CD14-positive monocyte (primary cell): ENCODE results near the gene SPATA2L. TPM values are rescaled to one million over a fixed set of nuclear protein-coding genes. Genes with fewer than 3 reads are reported as not detected.

Source experiments
- DNase-seq, 3 donors: peaks; one replicate each; pipeline ENCODE4 v3.0.0-alpha.2; 2011 to 2022
- H2AFZ ChIP-seq: 2 replicates; pipeline ENCODE4 v1.6.0; 2012; ENCODE audit warnings: mild to moderate bottlenecking, low read depth, low read length, inconsistent platforms; ENCODE audit not compliant: insufficient read depth, poor library complexity, severe bottlenecking
- H3K27ac ChIP-seq, 2 donors: 1 replicate in 1 of 2; 2 replicates in 1 of 2; pipeline ENCODE4 v1.5.1; 2012 to 2013; ENCODE audit warnings: low read length in 2 of 2, control low read depth in 1 of 2, inconsistent platforms in 1 of 2, low read depth in 1 of 2, mild to moderate bottlenecking in 1 of 2
- H3K27me3 ChIP-seq, 2 donors: one replicate each; pipeline versions ENCODE4 v1.6.0 to v1.6.1; 2011 to 2013; ENCODE audit warnings: low read length in 2 of 2; ENCODE audit not compliant: control insufficient read depth in 2 of 2, insufficient read depth in 2 of 2
- H3K36me3 ChIP-seq, 2 donors: replicated peaks in 1 of 2; 1 replicate in 1 of 2; 2 replicates in 1 of 2; pipeline versions ENCODE4 v1.5.1 to v1.6.1; 2012 to 2013; ENCODE audit warnings: low read length in 2 of 2, control low read depth in 1 of 2, inconsistent platforms in 1 of 2, mild to moderate bottlenecking in 1 of 2; ENCODE audit not compliant: insufficient read depth in 2 of 2, control insufficient read depth in 1 of 2
- H3K4me1 ChIP-seq, 2 donors: 1 replicate in 1 of 2; 2 replicates in 1 of 2; pipeline versions ENCODE4 v1.5.1 to v1.6.1; 2012 to 2013; ENCODE audit warnings: low read length in 2 of 2, control low read depth in 1 of 2, inconsistent platforms in 1 of 2, mild to moderate bottlenecking in 1 of 2, moderate library complexity in 1 of 2; ENCODE audit not compliant: insufficient read depth in 2 of 2, control insufficient read depth in 1 of 2
- H3K4me2 ChIP-seq: replicated peaks from 2 replicates; pipeline ENCODE3; 2012; ENCODE audit warnings: low read length, moderate library complexity, mild to moderate bottlenecking; ENCODE audit not compliant: poor library complexity, severe bottlenecking; ENCODE audit errors: extremely low read depth
- H3K4me3 ChIP-seq, 3 experiments: fragments of 200-600 bp in 1 of 3; sonication (generic) in 1 of 3; replicated peaks in 1 of 3; 1 replicate in 2 of 3; 2 replicates in 1 of 3; pipeline ENCODE4 v1.5.1; 2011 to 2013; ENCODE audit warnings: low read length in 3 of 3, mild to moderate bottlenecking in 3 of 3, control low read depth in 2 of 3, low read depth in 2 of 3, inconsistent platforms in 1 of 3, moderate library complexity in 1 of 3
- H3K79me2 ChIP-seq: 2 replicates; pipeline ENCODE4 v1.6.0; 2012; ENCODE audit warnings: mild to moderate bottlenecking, control low read depth, inconsistent platforms, low read length, moderate library complexity; ENCODE audit not compliant: insufficient read depth
- H3K9ac ChIP-seq: 2 replicates; pipeline ENCODE4 v1.6.0; 2017; ENCODE audit warnings: low read length, mild to moderate bottlenecking; ENCODE audit not compliant: insufficient read depth, poor library complexity, severe bottlenecking
- H3K9me3 ChIP-seq, 2 donors: replicated peaks in 1 of 2; 1 replicate in 1 of 2; 2 replicates in 1 of 2; pipeline versions ENCODE4 v1.5.1 to v1.6.1; 2012 to 2013; ENCODE audit warnings: low read length in 2 of 2, control low read depth in 1 of 2; ENCODE audit not compliant: control insufficient read depth in 1 of 2, insufficient read depth in 1 of 2
- H4K20me1 ChIP-seq: 2 replicates; pipeline ENCODE4 v1.6.0; 2012; ENCODE audit warnings: mild to moderate bottlenecking, low read length, control low read depth, moderate library complexity; ENCODE audit not compliant: insufficient read depth
- H3K27ac Mint-ChIP-seq, 7 donors: one replicate each; pipeline ENCODE4 v1.8.0; 2020; ENCODE audit warnings: mild to moderate bottlenecking in 7 of 7, mixed read lengths in 7 of 7, moderate library complexity in 6 of 7, inconsistent platforms in 2 of 7
- H3K27me3 Mint-ChIP-seq, 3 donors: one replicate each; pipeline ENCODE4 v1.8.0; 2021 to 2022; ENCODE audit warnings: low read depth in 3 of 3, mild to moderate bottlenecking in 3 of 3, mixed read lengths in 3 of 3, moderate library complexity in 3 of 3, inconsistent platforms in 1 of 3
- H3K36me3 Mint-ChIP-seq, 2 donors: one replicate each; pipeline ENCODE4 v1.8.0; 2020; ENCODE audit warnings: mixed read lengths in 2 of 2, inconsistent platforms in 1 of 2, mild to moderate bottlenecking in 1 of 2
- H3K4me1 Mint-ChIP-seq: one replicate; pipeline ENCODE4 v1.8.0; 2020; ENCODE audit warnings: mild to moderate bottlenecking, mixed read lengths
- H3K4me3 Mint-ChIP-seq, 2 donors: one replicate each; pipeline ENCODE4 v1.8.0; 2020; ENCODE audit warnings: mild to moderate bottlenecking in 2 of 2, mixed read lengths in 2 of 2, moderate library complexity in 1 of 2
- H3K9me3 Mint-ChIP-seq, 7 donors: one replicate each; pipeline ENCODE4 v1.8.0; 2020 to 2022; ENCODE audit warnings: mixed read lengths in 7 of 7, mild to moderate bottlenecking in 6 of 7, moderate library complexity in 6 of 7, inconsistent platforms in 2 of 7
- WGBS: methylation state at CpG from one replicate; pipeline ENCODE4 v1.1.5; 2013; ENCODE audit warnings: missing lambda C conversion rate; ENCODE audit not compliant: insufficient coverage; 5-methylcytosine and 5-hydroxymethylcytosine counted together
- intact Hi-C, 2 donors: fragments of 100-400 bp; cut with micrococcal nuclease; formaldehyde crosslinking; loops; one replicate each; pipeline versions ENCODE4 v1.15.0 to v1.15.1; 2023
- polyA plus RNA-seq, 3 donors: library from polyadenylated mRNA; depleted of rRNA in 1 of 3; unstranded in 2 of 3; stranded (reverse) in 1 of 3; fragments of 300-500 nt in 2 of 3; fragments of >200 nt in 1 of 3; fragmentation: Illumina TruSeq in 2 of 3; gene quantifications; 1 replicate in 2 of 3; 2 replicates in 1 of 3; pipeline ENCODE4 v1.2.3, GENCODE V29; 2012 to 2021
- TF ChIP-seq, protein P1 (sequence below): fragments of 200-600 bp; IDR thresholded peaks from one replicate; pipeline ENCODE4 v1.8.0; 2022; ENCODE audit warnings: antibody characterized with exemption, mild to moderate bottlenecking

Gene SPATA2L
- polyA plus RNA-seq, 3 donors: 10.0 to 17.6 (median 15.1) TPM

DNA sequence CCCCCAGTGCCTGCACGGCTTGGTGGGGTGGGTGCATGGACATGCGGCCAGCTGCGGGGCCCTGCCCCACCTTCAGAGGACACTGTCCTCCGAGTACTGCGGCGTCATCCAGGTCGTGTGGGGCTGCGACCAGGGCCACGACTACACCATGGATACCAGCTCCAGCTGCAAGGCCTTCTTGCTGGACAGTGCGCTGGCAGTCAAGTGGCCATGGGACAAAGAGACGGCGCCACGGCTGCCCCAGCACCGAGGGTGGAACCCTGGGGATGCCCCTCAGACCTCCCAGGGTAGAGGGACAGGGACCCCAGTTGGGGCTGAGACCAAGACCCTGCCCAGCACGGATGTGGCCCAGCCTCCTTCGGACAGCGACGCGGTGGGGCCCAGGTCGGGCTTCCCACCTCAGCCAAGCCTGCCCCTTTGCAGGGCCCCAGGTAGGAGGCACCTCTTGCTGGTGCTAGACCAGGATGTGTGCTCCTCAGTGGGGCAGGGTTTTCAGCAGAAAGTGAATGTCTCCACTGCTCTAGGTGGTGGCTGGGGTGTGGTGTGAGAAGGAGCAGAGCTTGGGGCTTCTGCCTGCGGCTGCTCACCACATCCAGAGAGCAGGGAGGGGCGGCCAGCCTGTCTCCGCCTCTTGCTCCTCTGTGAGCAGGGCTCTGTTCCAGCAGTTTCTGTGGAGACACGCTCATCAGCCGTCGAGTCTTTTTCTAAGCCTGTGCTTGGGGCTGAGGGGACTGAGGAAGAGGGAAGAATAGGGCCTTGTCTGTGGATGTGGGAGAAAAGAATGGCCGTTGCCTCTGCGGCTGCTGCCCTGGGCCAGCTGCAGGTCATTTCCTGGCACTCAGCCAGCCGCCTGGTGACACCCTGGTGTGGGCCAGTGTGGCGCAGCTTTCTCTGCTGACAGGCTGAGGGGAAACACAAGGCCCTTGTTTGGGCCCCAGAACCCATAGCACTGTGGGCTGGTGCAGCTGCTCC, 22.1 kb upstream of the SPATA2L start:
- H3K36me3 ChIP-seq: peaks cover 31 to 53% of the 10 kb centered on the region in 2 donors
- no peak overlapping the region for H2AFZ ChIP-seq
- H3K4me2 ChIP-seq: peak overlapping the region; percentile 99
- Mint-ChIP-seq H3K27ac (peak overlapping the region; percentile 86 to 96 (median 92)), H3K27me3 (no peaks in the 10 kb centered on the region), H3K4me1 (peaks cover 41% of the 10 kb centered on the region), H3K36me3 (peaks cover 24 to 52% of the 10 kb centered on the region in 2 donors), H3K4me3 (peak overlapping the region; percentile 91 to 94), H3K9me3 (no peaks in the 10 kb centered on the region)
- no peak for DNase-seq
- peaks cover 68% of the 10 kb centered on the region for H4K20me1 ChIP-seq
- peaks cover 36 to 43% of the 10 kb centered on the region in 2 donors for H3K4me1 ChIP-seq
- peak overlapping the region in 2 of 3 experiments; percentile 64 to 97 for H3K4me3 ChIP-seq
- H3K9ac ChIP-seq: peak overlapping the region; percentile 92
- no peaks in the 10 kb centered on the region for H3K27me3 ChIP-seq
- H3K27ac ChIP-seq: peak overlapping the region; percentile 56 to 92
- H3K9me3 ChIP-seq: no peaks in the 10 kb centered on the region
- H3K79me2 ChIP-seq: peaks cover 74% of the 10 kb centered on the region
- 89% methylated on average over 25 of the region's 30 CpGs for WGBS
- intact Hi-C loops: loop anchor here (5.0 kb wide), 2 partner anchors 39 to 161 kb away; partner anchors contain the start of gene RPL13 (in 1 of the 2)
- TF ChIP-seq, protein P1, sequence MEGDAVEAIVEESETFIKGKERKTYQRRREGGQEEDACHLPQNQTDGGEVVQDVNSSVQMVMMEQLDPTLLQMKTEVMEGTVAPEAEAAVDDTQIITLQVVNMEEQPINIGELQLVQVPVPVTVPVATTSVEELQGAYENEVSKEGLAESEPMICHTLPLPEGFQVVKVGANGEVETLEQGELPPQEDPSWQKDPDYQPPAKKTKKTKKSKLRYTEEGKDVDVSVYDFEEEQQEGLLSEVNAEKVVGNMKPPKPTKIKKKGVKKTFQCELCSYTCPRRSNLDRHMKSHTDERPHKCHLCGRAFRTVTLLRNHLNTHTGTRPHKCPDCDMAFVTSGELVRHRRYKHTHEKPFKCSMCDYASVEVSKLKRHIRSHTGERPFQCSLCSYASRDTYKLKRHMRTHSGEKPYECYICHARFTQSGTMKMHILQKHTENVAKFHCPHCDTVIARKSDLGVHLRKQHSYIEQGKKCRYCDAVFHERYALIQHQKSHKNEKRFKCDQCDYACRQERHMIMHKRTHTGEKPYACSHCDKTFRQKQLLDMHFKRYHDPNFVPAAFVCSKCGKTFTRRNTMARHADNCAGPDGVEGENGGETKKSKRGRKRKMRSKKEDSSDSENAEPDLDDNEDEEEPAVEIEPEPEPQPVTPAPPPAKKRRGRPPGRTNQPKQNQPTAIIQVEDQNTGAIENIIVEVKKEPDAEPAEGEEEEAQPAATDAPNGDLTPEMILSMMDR: no peak

GRCh38 chr16:89722392-89723278, 21.1 kb upstream of the SPATA2L start:
- peaks cover 59% of the 10 kb centered on the region for H4K20me1 ChIP-seq
- 7% methylated on average over 56 of the region's 56 CpGs for WGBS

More at GRCh38 chr16:89722392-89723278, 21.1 kb upstream of the SPATA2L start:
- peak overlapping the region; percentile 86 to 96 (median 92) for H3K27ac Mint-ChIP-seq
- H3K4me3 ChIP-seq: peak overlapping the region; percentile 51 to 97 (median 64)
- peaks cover 27 to 46% of the 10 kb centered on the region in 2 donors for H3K36me3 ChIP-seq
- intact Hi-C loops: loop anchor here (5.0 kb wide), 2 partner anchors 40 to 160 kb away; partner anchors contain the start of gene RPL13 (in 1 of the 2)
- peak overlapping the region; percentile 92 for H3K9ac ChIP-seq
- peak overlapping the region; percentile 56 to 92 for H3K27ac ChIP-seq
- peaks cover 68% of the 10 kb centered on the region for H3K79me2 ChIP-seq
- H3K4me1 ChIP-seq: peaks cover 45 to 53% of the 10 kb centered on the region in 2 donors
- DNase-seq: peak; percentile 37 to 58 (median 51)
- no peaks in the 10 kb centered on the region for H3K9me3 ChIP-seq
- peaks cover 23 to 51% of the 10 kb centered on the region in 2 donors for H3K36me3 Mint-ChIP-seq
- peak overlapping the region; percentile 77 for H2AFZ ChIP-seq
- TF ChIP-seq, protein P1: no peak
- no peaks in the 10 kb centered on the region for H3K27me3 Mint-ChIP-seq
- H3K4me1 Mint-ChIP-seq: peaks cover 48% of the 10 kb centered on the region
- no peaks in the 10 kb centered on the region for H3K9me3 Mint-ChIP-seq
- H3K27me3 ChIP-seq: no peaks in the 10 kb centered on the region
- peak overlapping the region; percentile 99 for H3K4me2 ChIP-seq
- peak overlapping the region; percentile 91 to 94 for H3K4me3 Mint-ChIP-seq
